Body of pancreas (tissue), 4 donors: ENCODE measurements around the gene CACNA2D3.

Experiments
- CTCF ChIP-seq, 7 experiments: fragments of 450-650 bp in 4 of 7; fragments of 200-600 bp in 3 of 7; sonication (generic) in 3 of 7; IDR thresholded peaks; one replicate each; pipeline ENCODE4 v1.5.1; 2016 to 2019; ENCODE audit warnings: antibody characterized with exemption in 7 of 7
- POLR2A ChIP-seq, 3 donors: fragments of 450-650 bp; IDR thresholded peaks; one replicate each; pipeline ENCODE4 v1.6.1; 2016; ENCODE audit warnings: antibody characterized with exemption in 3 of 3, mild to moderate bottlenecking in 2 of 3

DNA sequence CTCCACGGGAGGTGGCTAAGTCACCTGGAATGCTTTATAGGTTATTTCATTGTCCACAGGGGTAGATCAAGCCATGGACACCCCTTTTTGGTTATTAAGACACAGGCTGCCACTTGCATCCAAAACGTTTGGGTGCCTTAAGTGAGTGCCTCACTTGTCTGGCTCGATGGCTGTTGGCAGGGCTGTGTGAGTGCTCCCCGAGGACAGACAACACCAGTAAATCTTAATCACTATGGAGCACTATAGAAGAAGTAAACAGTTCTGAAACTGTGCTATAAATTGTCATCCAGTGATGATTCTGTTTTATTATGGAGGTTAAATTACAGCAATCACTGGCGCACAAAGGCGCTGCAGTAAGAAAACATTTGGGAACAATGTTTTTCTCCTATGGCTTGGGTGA is 215.5 kb downstream of the CACNA2D3 start:
- no peak for TF ChIP-seq CTCF (IDR thresholded peaks at IDR 0.05)
- TF ChIP-seq POLR2A (IDR thresholded peaks at IDR 0.05), result no peak
